ENCODE data around the gene TEDC2.

- TF ChIP-seq CTCF (IDR thresholded peaks at IDR 0.05 in 4 of 5, conservative IDR thresholded peaks at IDR 0.05 in 1 of 5) (no peak), POLR2A (IDR thresholded peaks at IDR 0.05) (no peak)
These were observed 40.6 kb downstream of the TEDC2 start for GRCh38 chr16:2500430-2500917.

Measured in gastrocnemius medialis (tissue), 4 donors.